ENCODE results near the gene RAB10.
"Not testable (repeated sequence)": the region's sequence is repeated elsewhere in the genome, so short reads cannot be mapped to it uniquely, and the experiment has no call there.

The RAB10 gene

GRCh38 chr2:26086779-26087178 is 52.9 kb downstream of the RAB10 start:
- peak; percentile 33 for DNase-seq (ENCODE audit: low read depth)
- no peak overlapping the region for H3K4me3 ChIP-seq (ENCODE audit: low read depth, low read length)
- no peak for TF ChIP-seq POLR2A (IDR thresholded peaks at IDR 0.05; ENCODE audit: extremely low read depth, insufficient read length)
- no peak for TF ChIP-seq MYC (IDR thresholded peaks at IDR 0.05; ENCODE audit: low read depth, low read length)
- TF ChIP-seq, protein P1, sequence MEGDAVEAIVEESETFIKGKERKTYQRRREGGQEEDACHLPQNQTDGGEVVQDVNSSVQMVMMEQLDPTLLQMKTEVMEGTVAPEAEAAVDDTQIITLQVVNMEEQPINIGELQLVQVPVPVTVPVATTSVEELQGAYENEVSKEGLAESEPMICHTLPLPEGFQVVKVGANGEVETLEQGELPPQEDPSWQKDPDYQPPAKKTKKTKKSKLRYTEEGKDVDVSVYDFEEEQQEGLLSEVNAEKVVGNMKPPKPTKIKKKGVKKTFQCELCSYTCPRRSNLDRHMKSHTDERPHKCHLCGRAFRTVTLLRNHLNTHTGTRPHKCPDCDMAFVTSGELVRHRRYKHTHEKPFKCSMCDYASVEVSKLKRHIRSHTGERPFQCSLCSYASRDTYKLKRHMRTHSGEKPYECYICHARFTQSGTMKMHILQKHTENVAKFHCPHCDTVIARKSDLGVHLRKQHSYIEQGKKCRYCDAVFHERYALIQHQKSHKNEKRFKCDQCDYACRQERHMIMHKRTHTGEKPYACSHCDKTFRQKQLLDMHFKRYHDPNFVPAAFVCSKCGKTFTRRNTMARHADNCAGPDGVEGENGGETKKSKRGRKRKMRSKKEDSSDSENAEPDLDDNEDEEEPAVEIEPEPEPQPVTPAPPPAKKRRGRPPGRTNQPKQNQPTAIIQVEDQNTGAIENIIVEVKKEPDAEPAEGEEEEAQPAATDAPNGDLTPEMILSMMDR (IDR thresholded peaks at IDR 0.05; ENCODE audit: low read depth, low read length), result no peak
- TF ChIP-seq MAX (IDR thresholded peaks at IDR 0.05; ENCODE audit: low read depth, low read length), result no peak

DNA sequence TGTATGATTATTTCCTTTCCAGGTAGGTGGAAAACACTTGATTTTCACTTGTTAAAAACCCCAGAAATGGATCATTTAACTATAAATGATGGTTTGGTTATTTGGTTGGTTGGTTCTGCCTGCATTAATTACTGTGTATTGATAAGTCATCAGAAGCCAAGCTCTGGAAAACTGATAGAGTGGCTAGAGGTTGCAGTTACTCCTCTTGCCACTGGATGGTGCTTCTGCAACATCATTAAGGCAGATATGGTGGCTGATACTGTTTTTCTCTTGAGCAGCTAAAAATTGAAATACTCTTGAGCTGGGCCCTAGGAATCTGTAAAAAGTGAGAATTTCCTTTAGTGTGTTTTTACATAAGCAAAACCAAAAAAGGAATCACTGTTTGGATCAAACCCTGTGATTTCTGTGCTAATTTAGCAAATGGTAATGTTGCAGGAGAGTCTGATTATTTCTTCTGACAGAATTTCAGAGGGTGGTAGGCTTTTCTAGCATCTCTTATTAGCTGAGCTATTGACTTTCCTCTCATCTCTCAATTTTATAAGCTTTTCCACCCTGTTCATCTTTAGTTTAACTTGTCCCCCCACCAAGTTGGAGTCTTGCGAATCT is 54.3 kb downstream of the RAB10 start:
- TF ChIP-seq MAX (IDR thresholded peaks at IDR 0.05; ENCODE audit: low read depth, low read length), result no peak
- TF ChIP-seq, protein P1 (IDR thresholded peaks at IDR 0.05; ENCODE audit: low read depth, low read length), result peak; percentile 90

GRCh38 chr2:26088931-26089330 is 55.0 kb downstream of the RAB10 start:
- H3K4me3 ChIP-seq (ENCODE audit: low read depth, low read length); DNase-seq (ENCODE audit: low read depth): not testable (repeated sequence)

More for the DNA sequence above, 54.3 kb downstream of the RAB10 start:
- H3K4me3 ChIP-seq (ENCODE audit: low read depth, low read length), result no peak overlapping the region
- peak; percentile 64 for DNase-seq (ENCODE audit: low read depth)

- no peak overlapping the region for H3K4me3 ChIP-seq (ENCODE audit: low read depth, low read length)
- TF ChIP-seq POLR2A (IDR thresholded peaks at IDR 0.05; ENCODE audit: extremely low read depth, insufficient read length), result no peak
- no peak for TF ChIP-seq MAX (IDR thresholded peaks at IDR 0.05; ENCODE audit: low read depth, low read length)
- TF ChIP-seq MYC (IDR thresholded peaks at IDR 0.05; ENCODE audit: low read depth, low read length), result no peak
- TF ChIP-seq, protein P1 (IDR thresholded peaks at IDR 0.05; ENCODE audit: low read depth, low read length), result no peak
- DNase-seq (ENCODE audit: low read depth), result no peak
These were observed 55.5 kb downstream of the RAB10 start for GRCh38 chr2:26089337-26089736.

DNA sequence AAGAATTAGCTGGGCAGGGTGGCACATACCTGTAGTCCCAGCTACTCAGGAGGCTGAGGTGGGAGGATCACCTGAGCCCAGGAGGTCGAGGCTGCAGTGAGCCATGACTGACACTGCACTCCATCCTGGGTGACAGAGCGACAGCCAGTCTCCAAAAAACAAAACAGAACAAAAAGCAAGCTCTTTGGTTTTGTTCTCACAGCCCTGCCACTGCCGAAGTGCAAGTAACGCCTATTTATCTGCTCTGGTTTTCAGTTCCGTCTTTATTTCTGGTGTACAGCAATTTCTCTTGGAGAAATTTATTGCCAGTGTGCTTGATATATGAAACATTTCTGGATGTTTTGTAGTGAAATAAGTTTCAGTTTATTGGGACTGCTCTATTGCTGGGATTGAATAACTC is 61.9 kb downstream of the RAB10 start:
- TF ChIP-seq MYC (IDR thresholded peaks at IDR 0.05; ENCODE audit: low read depth, low read length) (no peak), MAX (IDR thresholded peaks at IDR 0.05; ENCODE audit: low read depth, low read length) (no peak), POLR2A (IDR thresholded peaks at IDR 0.05; ENCODE audit: extremely low read depth, insufficient read length) (no peak)
- TF ChIP-seq, protein P1 (IDR thresholded peaks at IDR 0.05; ENCODE audit: low read depth, low read length), result no peak
- no peak overlapping the region for H3K4me3 ChIP-seq (ENCODE audit: low read depth, low read length)
- no peak for DNase-seq (ENCODE audit: low read depth)

- no peak for TF ChIP-seq POLR2A (IDR thresholded peaks at IDR 0.05; ENCODE audit: extremely low read depth, insufficient read length)
- TF ChIP-seq, protein P1 (IDR thresholded peaks at IDR 0.05; ENCODE audit: low read depth, low read length), result no peak
- TF ChIP-seq MYC (IDR thresholded peaks at IDR 0.05; ENCODE audit: low read depth, low read length), result no peak
- no peak for TF ChIP-seq MAX (IDR thresholded peaks at IDR 0.05; ENCODE audit: low read depth, low read length)
These were observed 66.0 kb downstream of the RAB10 start for GRCh38 chr2:26099933-26100332.

More at GRCh38 chr2:26099933-26100332, 66.0 kb downstream of the RAB10 start:
- H3K4me3 ChIP-seq (ENCODE audit: low read depth, low read length), result no peak overlapping the region
- DNase-seq (ENCODE audit: low read depth), result no peak

Measured in NB4 (cell line).